ENCODE measurements around the gene ERBB2.
"Not testable (repeated sequence)": the region's sequence is repeated elsewhere in the genome, so short reads cannot be mapped to it uniquely, and the experiment has no call there.

Gene ERBB2

GRCh38 chr17:39715375-39716072 lies 15.7 kb downstream of the ERBB2 start:
- Histone ChIP-seq H3K4me3 (ENCODE audit: insufficient read depth, low read depth, low read length) (no peak overlapping the region), H3K9me3 (ENCODE audit: control insufficient read depth, low read length) (no peaks in the 10 kb centered on the region), H3K36me3 (ENCODE audit: control insufficient read depth, insufficient read depth, low read length) (peaks cover 38% of the 10 kb centered on the region), H3K4me1 (ENCODE audit: control insufficient read depth, insufficient read depth, low read length) (no peaks in the 10 kb centered on the region), H3K27me3 (ENCODE audit: control insufficient read depth, insufficient read depth, low read length, poor library complexity, severe bottlenecking) (no peaks in the 10 kb centered on the region), H3K27ac (ENCODE audit: insufficient read depth, low read depth, low read length, poor library complexity, severe bottlenecking) (no peak overlapping the region)
- 95 to 96% methylated on average over 18 of the region's 18 CpGs for WGBS, 2 experiments

- Histone ChIP-seq H3K36me3 (ENCODE audit: control insufficient read depth, insufficient read depth, low read length) (peaks cover 38% of the 10 kb centered on the region), H3K27ac (ENCODE audit: insufficient read depth, low read depth, low read length, poor library complexity, severe bottlenecking) (no peak overlapping the region), H3K27me3 (ENCODE audit: control insufficient read depth, insufficient read depth, low read length, poor library complexity, severe bottlenecking) (no peaks in the 10 kb centered on the region), H3K4me3 (ENCODE audit: insufficient read depth, low read depth, low read length) (no peak overlapping the region), H3K4me1 (ENCODE audit: control insufficient read depth, insufficient read depth, low read length) (no peaks in the 10 kb centered on the region), H3K9me3 (ENCODE audit: control insufficient read depth, low read length) (no peaks in the 10 kb centered on the region)
- 95% methylated on average over 15 of the region's 15 CpGs for WGBS, 2 experiments
Measured at GRCh38 chr17:39716073-39716818, 16.4 kb downstream of the ERBB2 start.

- H3K4me1 ChIP-seq (ENCODE audit: control insufficient read depth, insufficient read depth, low read length) = no peaks in the 10 kb centered on the region
- no peak overlapping the region for H3K27ac ChIP-seq (ENCODE audit: insufficient read depth, low read depth, low read length, poor library complexity, severe bottlenecking)
- no peak overlapping the region for H3K4me3 ChIP-seq (ENCODE audit: insufficient read depth, low read depth, low read length)
- H3K36me3 ChIP-seq (ENCODE audit: control insufficient read depth, insufficient read depth, low read length) = peaks cover 30% of the 10 kb centered on the region
- no peaks in the 10 kb centered on the region for H3K9me3 ChIP-seq (ENCODE audit: control insufficient read depth, low read length)
- WGBS, 2 experiments = 93 to 94% methylated on average over 11 of the region's 11 CpGs
- H3K27me3 ChIP-seq (ENCODE audit: control insufficient read depth, insufficient read depth, low read length, poor library complexity, severe bottlenecking) = no peaks in the 10 kb centered on the region
Measured at GRCh38 chr17:39716879-39717536, 17.1 kb downstream of the ERBB2 start.

- 92 to 93% methylated on average over 6 of the region's 6 CpGs for WGBS, 2 experiments
- H3K36me3 ChIP-seq (ENCODE audit: control insufficient read depth, insufficient read depth, low read length) = peaks cover 26% of the 10 kb centered on the region
- H3K27ac ChIP-seq (ENCODE audit: insufficient read depth, low read depth, low read length, poor library complexity, severe bottlenecking) = no peak overlapping the region
Measured at GRCh38 chr17:39717660-39718059, 17.8 kb downstream of the ERBB2 start.

GRCh38 chr17:39719563-39720355 lies 19.9 kb downstream of the ERBB2 start:
- H3K4me3 ChIP-seq (ENCODE audit: insufficient read depth, low read depth, low read length) = no peak overlapping the region
- 92 to 96% methylated on average over 7 of the region's 7 CpGs for WGBS, 2 experiments
- peaks cover 28% of the 10 kb centered on the region for H3K36me3 ChIP-seq (ENCODE audit: control insufficient read depth, insufficient read depth, low read length)

More at GRCh38 chr17:39717660-39718059, 17.8 kb downstream of the ERBB2 start:
- no peaks in the 10 kb centered on the region for H3K4me1 ChIP-seq (ENCODE audit: control insufficient read depth, insufficient read depth, low read length)
- no peaks in the 10 kb centered on the region for H3K27me3 ChIP-seq (ENCODE audit: control insufficient read depth, insufficient read depth, low read length, poor library complexity, severe bottlenecking)
- no peak overlapping the region for H3K4me3 ChIP-seq (ENCODE audit: insufficient read depth, low read depth, low read length)
- no peaks in the 10 kb centered on the region for H3K9me3 ChIP-seq (ENCODE audit: control insufficient read depth, low read length)

GRCh38 chr17:39722104-39722503 lies 22.2 kb downstream of the ERBB2 start:
- Histone ChIP-seq H3K4me1 (ENCODE audit: control insufficient read depth, insufficient read depth, low read length) (no peaks in the 10 kb centered on the region), H3K27me3 (ENCODE audit: control insufficient read depth, insufficient read depth, low read length, poor library complexity, severe bottlenecking) (no peaks in the 10 kb centered on the region), H3K4me3 (ENCODE audit: insufficient read depth, low read depth, low read length) (no peak overlapping the region), H3K36me3 (ENCODE audit: control insufficient read depth, insufficient read depth, low read length) (peaks cover 28% of the 10 kb centered on the region), H3K9me3 (ENCODE audit: control insufficient read depth, low read length) (no peaks in the 10 kb centered on the region), H3K27ac (ENCODE audit: insufficient read depth, low read depth, low read length, poor library complexity, severe bottlenecking) (no peak overlapping the region)
- WGBS, 2 experiments = 93 to 95% methylated on average over 6 of the region's 6 CpGs

More at GRCh38 chr17:39719563-39720355, 19.9 kb downstream of the ERBB2 start:
- Histone ChIP-seq H3K27ac (ENCODE audit: insufficient read depth, low read depth, low read length, poor library complexity, severe bottlenecking) (no peak overlapping the region), H3K27me3 (ENCODE audit: control insufficient read depth, insufficient read depth, low read length, poor library complexity, severe bottlenecking) (no peaks in the 10 kb centered on the region), H3K9me3 (ENCODE audit: control insufficient read depth, low read length) (no peaks in the 10 kb centered on the region), H3K4me1 (ENCODE audit: control insufficient read depth, insufficient read depth, low read length) (no peaks in the 10 kb centered on the region)

- Histone ChIP-seq H3K4me1 (ENCODE audit: control insufficient read depth, insufficient read depth, low read length) (no peaks in the 10 kb centered on the region), H3K4me3 (ENCODE audit: insufficient read depth, low read depth, low read length) (no peak overlapping the region), H3K27me3 (ENCODE audit: control insufficient read depth, insufficient read depth, low read length, poor library complexity, severe bottlenecking) (no peaks in the 10 kb centered on the region), H3K36me3 (ENCODE audit: control insufficient read depth, insufficient read depth, low read length) (peaks cover 36% of the 10 kb centered on the region), H3K27ac (ENCODE audit: insufficient read depth, low read depth, low read length, poor library complexity, severe bottlenecking) (no peak overlapping the region), H3K9me3 (ENCODE audit: control insufficient read depth, low read length) (no peaks in the 10 kb centered on the region)
- 88 to 89% methylated on average over 34 of the region's 34 CpGs for WGBS, 2 experiments
Measured at GRCh38 chr17:39722965-39723848, 23.3 kb downstream of the ERBB2 start.

- no peak overlapping the region for H3K27ac ChIP-seq (ENCODE audit: insufficient read depth, low read depth, low read length, poor library complexity, severe bottlenecking)
- H3K27me3 ChIP-seq (ENCODE audit: control insufficient read depth, insufficient read depth, low read length, poor library complexity, severe bottlenecking) = no peaks in the 10 kb centered on the region
- H3K4me1 ChIP-seq (ENCODE audit: control insufficient read depth, insufficient read depth, low read length) = no peaks in the 10 kb centered on the region
- WGBS, 2 experiments = 96 to 97% methylated on average over 13 of the region's 13 CpGs
- peaks cover 26% of the 10 kb centered on the region for H3K36me3 ChIP-seq (ENCODE audit: control insufficient read depth, insufficient read depth, low read length)
- H3K9me3 ChIP-seq (ENCODE audit: control insufficient read depth, low read length) = no peaks in the 10 kb centered on the region
- H3K4me3 ChIP-seq (ENCODE audit: insufficient read depth, low read depth, low read length) = no peak overlapping the region
Measured at GRCh38 chr17:39724731-39725130, 24.9 kb downstream of the ERBB2 start.

GRCh38 chr17:39725923-39726322 lies 26.1 kb downstream of the ERBB2 start:
- not testable (repeated sequence) for H3K27me3 ChIP-seq (ENCODE audit: control insufficient read depth, insufficient read depth, low read length, poor library complexity, severe bottlenecking); H3K9me3 ChIP-seq (ENCODE audit: control insufficient read depth, low read length); H3K27ac ChIP-seq (ENCODE audit: insufficient read depth, low read depth, low read length, poor library complexity, severe bottlenecking); H3K4me3 ChIP-seq (ENCODE audit: insufficient read depth, low read depth, low read length); H3K4me1 ChIP-seq (ENCODE audit: control insufficient read depth, insufficient read depth, low read length)
- peaks cover 22% of the 10 kb centered on the region for H3K36me3 ChIP-seq (ENCODE audit: control insufficient read depth, insufficient read depth, low read length)
- WGBS, 2 experiments = 88 to 100% methylated on average over 1 of the region's 1 CpG
